A549 (cell line): ENCODE data around the gene AEBP2. TPM values are rescaled to one million over a fixed set of nuclear protein-coding genes. Genes with fewer than 3 reads are reported as not detected.
"Not testable (repeated sequence)": the region's sequence is repeated elsewhere in the genome, so short reads cannot be mapped to it uniquely, and the experiment has no call there.

Experiments used
- ATAC-seq, 2 experiments: fragments of 200-7000 bp in 1 of 2; fragments of >200 bp in 1 of 2; cut with Nextera tagmentation in 1 of 2; cut with Tn5 transposase in 1 of 2; 3 replicates each; pipeline versions ENCODE4 v1.8.0 to v1.9.1; 2018 to 2020; ENCODE audit warnings: mild to moderate bottlenecking in 1 of 2, moderate library complexity in 1 of 2
- CTCF ChIA-PET: fragments of 300-600 bp; sonication (Branson Sonifier 250); formaldehyde crosslinking; extraction: SDS; loops from one replicate; lab custom pipeline; 2021; ENCODE audit warnings: antibody characterized with exemption, inconsistent platforms; lab: Yijun Ruan, JAX
- POLR2A ChIA-PET: fragments of 350-600 bp; formaldehyde crosslinking; extraction: SDS; loops from one replicate; lab custom pipeline; 2021; ENCODE audit warnings: antibody characterized with exemption, inconsistent platforms; lab: Yijun Ruan, JAX
- DNase-seq, 2 experiments: peaks; one replicate each; pipeline versions ENCODE4 v3.0.0 to v3.0.0-alpha.2; 2011 to 2016; ENCODE audit warnings: low read depth in 1 of 2, low spot score in 1 of 2
- FAIRE-seq: peaks from 2 replicates; lab custom pipeline; 2011; peaks lifted over from hg19 to GRCh38; lab: Jason Lieb, UNC
- H3K27ac ChIP-seq, 2 experiments: fragments of >200 bp; sonication (Bioruptor Twin); formaldehyde crosslinking; 3 replicates each; pipeline ENCODE4 v1.5.1; 2016 to 2017
- H3K4me1 ChIP-seq: fragments of >200 bp; sonication (Bioruptor Twin); formaldehyde crosslinking; 3 replicates; pipeline ENCODE4 v1.6.1; 2016
- H3K4me2 ChIP-seq: fragments of >200 bp; sonication (Bioruptor Twin); formaldehyde crosslinking; 3 replicates; pipeline ENCODE4 v1.6.1; 2016
- H3K4me3 ChIP-seq: fragments of >200 bp; sonication (Bioruptor Twin); formaldehyde crosslinking; 3 replicates; pipeline ENCODE4 v1.5.1; 2016
- H3K9me3 ChIP-seq: fragments of >200 bp; sonication (Bioruptor Twin); formaldehyde crosslinking; 3 replicates; pipeline ENCODE4 v1.6.1; 2016
- EHF ChIP-seq: fragments of 250-450 bp; sonication (Bioruptor Pico); IDR thresholded peaks from 2 replicates; pipeline ENCODE4 v1.5.0; 2020; ENCODE audit warnings: mild to moderate bottlenecking
- EHMT2 ChIP-seq: fragments of 200-600 bp; sonication (generic); IDR thresholded peaks from 2 replicates; pipeline ENCODE4 v1.6.1; 2016; ENCODE audit warnings: antibody characterized with exemption, low read depth, mild to moderate bottlenecking, moderate library complexity
- HEYL ChIP-seq: fragments of 250-450 bp; sonication (Bioruptor Pico); IDR thresholded peaks from 2 replicates; pipeline ENCODE4 v1.8.0; 2021; ENCODE audit warnings: mild to moderate bottlenecking, moderate library complexity
- HOXA7 ChIP-seq: fragments of 250-450 bp; sonication (Bioruptor Pico); IDR thresholded peaks from 2 replicates; pipeline ENCODE4 v1.5.0; 2020; ENCODE audit warnings: mild to moderate bottlenecking, moderate library complexity
- MAFK ChIP-seq: fragments of 450-650 bp; IDR thresholded peaks from 2 replicates; pipeline ENCODE4 v1.6.1; 2014; ENCODE audit not compliant: partially characterized antibody
- MAZ ChIP-seq: fragments of 150-350 bp; IDR thresholded peaks from 2 replicates; pipeline ENCODE4 v1.6.1; 2014; ENCODE audit warnings: antibody characterized with exemption, low read depth, low read length, borderline replicate concordance
- NFE2L2 ChIP-seq: fragments of 150-350 bp; conservative IDR thresholded peaks from 2 replicates; pipeline ENCODE4 v1.6.1; 2014; ENCODE audit warnings: low read length
- PHF8 ChIP-seq: fragments of 200-600 bp; sonication (generic); IDR thresholded peaks from 2 replicates; pipeline ENCODE4 v1.6.1; 2016; ENCODE audit warnings: low read depth, mild to moderate bottlenecking, antibody characterized with exemption, moderate library complexity, borderline replicate concordance
- RAD21 ChIP-seq, 2 experiments: fragments of >200 bp in 1 of 2; sonication (Bioruptor Twin) in 1 of 2; formaldehyde crosslinking in 1 of 2; IDR thresholded peaks in 1 of 2; conservative IDR thresholded peaks in 1 of 2; 2 replicates in 1 of 2; 3 replicates in 1 of 2; pipeline ENCODE4 v1.6.1; 2012 to 2018; ENCODE audit warnings: inconsistent platforms in 1 of 2
- RCOR1 ChIP-seq: fragments of 150-350 bp; IDR thresholded peaks from 2 replicates; pipeline ENCODE4 v1.6.1; 2014; ENCODE audit warnings: antibody characterized with exemption, low read length, low read depth
- RFX5 ChIP-seq: fragments of 450-650 bp; IDR thresholded peaks from 2 replicates; pipeline ENCODE4 v1.7.1; 2014; ENCODE audit warnings: antibody characterized with exemption, mild to moderate bottlenecking, moderate library complexity
- RNF2 ChIP-seq: fragments of 200-600 bp; sonication (generic); IDR thresholded peaks from 2 replicates; pipeline ENCODE4 v1.6.1; 2016; ENCODE audit warnings: low read depth, mild to moderate bottlenecking, antibody characterized with exemption, moderate library complexity, borderline replicate concordance
- TFCP2L1 ChIP-seq: fragments of 250-450 bp; sonication (Bioruptor Pico); IDR thresholded peaks from 2 replicates; pipeline ENCODE4 v1.5.0; 2021; ENCODE audit warnings: mild to moderate bottlenecking
- TP53 ChIP-seq: fragments of 250-450 bp; sonication (Bioruptor Pico); IDR thresholded peaks from 2 replicates; pipeline ENCODE4 v1.5.0; 2021; ENCODE audit warnings: mild to moderate bottlenecking, moderate library complexity
- ZC3H11A ChIP-seq: fragments of 450-650 bp; IDR thresholded peaks from 2 replicates; pipeline ENCODE4 v1.6.1; 2014; ENCODE audit warnings: antibody characterized with exemption, mild to moderate bottlenecking
- ZFP36 ChIP-seq: fragments of 450-650 bp; IDR thresholded peaks from 2 replicates; pipeline ENCODE4 v1.6.1; 2014; ENCODE audit warnings: borderline replicate concordance; ENCODE audit not compliant: partially characterized antibody
- WGBS: methylation state at CpG from one replicate; pipeline ENCODE4 v1.1.6; 2017; ENCODE audit errors: missing lambda C conversion rate; 5-methylcytosine and 5-hydroxymethylcytosine counted together
- polyA plus RNA-seq, 4 experiments: library from polyadenylated mRNA; depleted of rRNA in 3 of 4; stranded (reverse); fragments of >200 nt; fragmentation: RNase III in 1 of 4; extraction: RNeasy Plus Mini Kit Qiagen cat#74134 plus additional on column Dnase treatment in 1 of 4; gene quantifications; 2 replicates in 3 of 4; 3 replicates in 1 of 4; pipeline ENCODE4 v1.2.3, GENCODE V29; 2011 to 2017
- TF ChIP-seq, protein P1 (sequence below): IDR thresholded peaks from 2 replicates; pipeline ENCODE4 v1.6.1; 2012
- TF ChIP-seq, protein P2 (sequence below): fragments of >200 bp; sonication (Bioruptor Twin); formaldehyde crosslinking; IDR thresholded peaks from 3 replicates; pipeline ENCODE4 v1.5.1; 2016
- TF ChIP-seq, protein P3 (sequence below): fragments of 250-450 bp; sonication (Bioruptor Pico); IDR thresholded peaks from 2 replicates; pipeline ENCODE4 v1.5.0; 2021; ENCODE audit warnings: mild to moderate bottlenecking, moderate library complexity, borderline replicate concordance
- TF ChIP-seq, protein P4 (sequence below): fragments of 450-650 bp; IDR thresholded peaks from 2 replicates; pipeline ENCODE4 v1.6.1; 2014; ENCODE audit warnings: antibody characterized with exemption
- TF ChIP-seq, protein P5 (sequence below): IDR thresholded peaks from 2 replicates; pipeline ENCODE4 v1.6.1; 2012
- TF ChIP-seq, protein P6 (sequence below): IDR thresholded peaks from 2 replicates; pipeline ENCODE4 v1.6.1; 2012; ENCODE audit warnings: low read depth, borderline replicate concordance
- TF ChIP-seq, protein P7 (sequence below): fragments of >200 bp; sonication (Bioruptor Twin); formaldehyde crosslinking; IDR thresholded peaks from 2 replicates; pipeline ENCODE4 v1.6.1; 2016

AEBP2 gene
- polyA plus RNA-seq, 2 of the 4 experiments (the other 2 are of a cell fraction) = 23.5 to 27.3 TPM

DNA sequence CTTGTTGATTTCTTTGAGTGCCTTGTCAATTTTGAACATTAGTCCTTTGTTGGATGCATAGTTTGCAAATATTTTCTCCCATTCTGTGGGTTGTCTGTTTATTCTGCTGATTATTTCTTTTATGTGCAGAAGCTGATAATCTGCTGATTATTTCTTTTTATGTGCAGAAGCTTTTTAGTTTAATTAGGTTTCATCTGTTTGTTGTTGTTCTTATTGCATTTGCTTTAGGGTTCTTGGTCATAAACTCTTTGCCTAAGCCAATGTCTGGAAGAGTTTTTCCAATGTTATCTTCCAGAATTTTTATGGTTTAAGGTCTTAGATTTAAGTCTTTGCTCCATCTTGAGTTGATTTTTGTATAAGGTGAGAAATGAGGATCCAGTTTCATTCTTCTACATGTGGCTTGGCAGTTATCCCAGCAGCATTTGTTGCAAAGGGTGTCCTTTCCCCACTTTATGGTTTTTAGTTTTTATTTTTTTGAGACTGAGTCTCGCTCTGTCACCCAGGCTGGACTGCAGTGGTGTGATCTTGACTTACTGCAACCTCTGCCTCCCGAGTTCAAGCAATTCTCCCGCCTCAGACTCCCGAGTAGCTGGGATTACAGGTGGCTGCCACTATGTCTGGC lies 36.7 kb downstream of the AEBP2 start:
- CTCF ChIA-PET = interaction anchor here (1.2 kb wide), 1 partner anchor 109 kb away, joined by 3 read pairs; no protein-coding TSS in a partner anchor
- WGBS = 97% methylated on average over 4 of the region's 4 CpGs
- ATAC-seq, H3K27ac ChIP-seq, H3K9me3 ChIP-seq, DNase-seq, POLR2A ChIA-PET, H3K4me2 ChIP-seq, H3K4me3 ChIP-seq, H3K4me1 ChIP-seq: not testable (repeated sequence)
- TF ChIP-seq MAFK = peak; percentile 41
- peak; percentile 39 for FAIRE-seq

DNA sequence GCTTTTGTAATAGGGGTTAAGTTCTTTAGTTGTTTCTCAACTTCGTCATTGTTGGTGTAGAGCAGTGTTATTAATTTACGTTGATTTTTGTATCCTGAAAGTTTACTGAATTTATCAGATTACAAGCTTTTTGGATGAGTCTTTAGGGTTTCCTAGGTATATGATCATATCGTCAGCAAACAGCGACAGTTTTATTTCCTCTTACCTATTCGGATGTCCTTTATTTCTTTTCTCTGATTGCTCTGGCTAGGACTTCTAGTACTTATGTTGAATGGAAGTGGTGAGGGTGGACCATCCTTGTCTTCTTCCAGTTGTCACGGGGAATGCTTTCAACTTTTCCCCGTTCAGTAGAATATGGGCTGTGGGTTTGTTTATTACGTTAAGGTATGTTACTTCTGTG lies 37.8 kb downstream of the AEBP2 start:
- FAIRE-seq = no peak

DNA sequence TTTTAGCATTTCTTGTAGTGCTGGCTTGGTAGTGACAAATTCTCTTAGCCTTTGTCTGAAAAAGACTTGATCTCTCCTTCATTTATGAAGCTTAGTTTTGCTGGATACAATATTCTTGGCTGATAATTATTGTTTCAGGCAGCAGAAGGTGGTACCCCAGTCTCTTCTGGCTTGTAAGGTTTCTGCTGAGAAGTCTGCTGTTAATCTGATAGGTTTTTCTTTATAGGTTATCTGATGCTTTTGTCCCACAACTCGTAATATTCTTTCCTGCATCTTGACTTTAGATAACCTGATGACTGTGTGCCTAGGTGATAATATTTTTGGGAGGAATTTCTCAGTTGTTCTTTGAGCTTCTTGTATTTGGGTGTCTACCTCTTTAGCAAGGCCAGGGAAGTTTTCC lies 41.2 kb downstream of the AEBP2 start:
- no peak overlapping the region for H3K4me2 ChIP-seq
- no peaks in the 10 kb centered on the region; the same call in 2 of the 3 replicates for H3K4me1 ChIP-seq
- no peak overlapping the region for H3K4me3 ChIP-seq
- CTCF ChIA-PET = no interaction called here
- H3K9me3 ChIP-seq = peaks cover 6% of the 10 kb centered on the region; the same call in 1 of the 3 replicates
- H3K27ac ChIP-seq = no peak overlapping the region
- DNase-seq (no peak), FAIRE-seq (no peak), ATAC-seq (no peak)
- TF ChIP-seq EHMT2 = no peak
- TF ChIP-seq, protein P1, sequence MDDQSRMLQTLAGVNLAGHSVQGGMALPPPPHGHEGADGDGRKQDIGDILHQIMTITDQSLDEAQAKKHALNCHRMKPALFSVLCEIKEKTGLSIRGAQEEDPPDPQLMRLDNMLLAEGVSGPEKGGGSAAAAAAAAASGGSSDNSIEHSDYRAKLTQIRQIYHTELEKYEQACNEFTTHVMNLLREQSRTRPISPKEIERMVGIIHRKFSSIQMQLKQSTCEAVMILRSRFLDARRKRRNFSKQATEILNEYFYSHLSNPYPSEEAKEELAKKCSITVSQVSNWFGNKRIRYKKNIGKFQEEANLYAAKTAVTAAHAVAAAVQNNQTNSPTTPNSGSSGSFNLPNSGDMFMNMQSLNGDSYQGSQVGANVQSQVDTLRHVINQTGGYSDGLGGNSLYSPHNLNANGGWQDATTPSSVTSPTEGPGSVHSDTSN = no peak
- TF ChIP-seq, protein P2, sequence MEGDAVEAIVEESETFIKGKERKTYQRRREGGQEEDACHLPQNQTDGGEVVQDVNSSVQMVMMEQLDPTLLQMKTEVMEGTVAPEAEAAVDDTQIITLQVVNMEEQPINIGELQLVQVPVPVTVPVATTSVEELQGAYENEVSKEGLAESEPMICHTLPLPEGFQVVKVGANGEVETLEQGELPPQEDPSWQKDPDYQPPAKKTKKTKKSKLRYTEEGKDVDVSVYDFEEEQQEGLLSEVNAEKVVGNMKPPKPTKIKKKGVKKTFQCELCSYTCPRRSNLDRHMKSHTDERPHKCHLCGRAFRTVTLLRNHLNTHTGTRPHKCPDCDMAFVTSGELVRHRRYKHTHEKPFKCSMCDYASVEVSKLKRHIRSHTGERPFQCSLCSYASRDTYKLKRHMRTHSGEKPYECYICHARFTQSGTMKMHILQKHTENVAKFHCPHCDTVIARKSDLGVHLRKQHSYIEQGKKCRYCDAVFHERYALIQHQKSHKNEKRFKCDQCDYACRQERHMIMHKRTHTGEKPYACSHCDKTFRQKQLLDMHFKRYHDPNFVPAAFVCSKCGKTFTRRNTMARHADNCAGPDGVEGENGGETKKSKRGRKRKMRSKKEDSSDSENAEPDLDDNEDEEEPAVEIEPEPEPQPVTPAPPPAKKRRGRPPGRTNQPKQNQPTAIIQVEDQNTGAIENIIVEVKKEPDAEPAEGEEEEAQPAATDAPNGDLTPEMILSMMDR = no peak
- no peak for TF ChIP-seq ZC3H11A
- TF ChIP-seq, protein P3, sequence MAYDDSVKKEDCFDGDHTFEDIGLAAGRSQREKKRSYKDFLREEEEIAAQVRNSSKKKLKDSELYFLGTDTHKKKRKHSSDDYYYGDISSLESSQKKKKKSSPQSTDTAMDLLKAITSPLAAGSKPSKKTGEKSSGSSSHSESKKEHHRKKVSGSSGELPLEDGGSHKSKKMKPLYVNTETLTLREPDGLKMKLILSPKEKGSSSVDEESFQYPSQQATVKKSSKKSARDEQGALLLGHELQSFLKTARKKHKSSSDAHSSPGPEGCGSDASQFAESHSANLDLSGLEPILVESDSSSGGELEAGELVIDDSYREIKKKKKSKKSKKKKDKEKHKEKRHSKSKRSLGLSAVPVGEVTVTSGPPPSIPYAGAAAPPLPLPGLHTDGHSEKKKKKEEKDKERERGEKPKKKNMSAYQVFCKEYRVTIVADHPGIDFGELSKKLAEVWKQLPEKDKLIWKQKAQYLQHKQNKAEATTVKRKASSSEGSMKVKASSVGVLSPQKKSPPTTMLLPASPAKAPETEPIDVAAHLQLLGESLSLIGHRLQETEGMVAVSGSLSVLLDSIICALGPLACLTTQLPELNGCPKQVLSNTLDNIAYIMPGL (CRISPR knock-in tag) = no peak
- TF ChIP-seq, protein P4, sequence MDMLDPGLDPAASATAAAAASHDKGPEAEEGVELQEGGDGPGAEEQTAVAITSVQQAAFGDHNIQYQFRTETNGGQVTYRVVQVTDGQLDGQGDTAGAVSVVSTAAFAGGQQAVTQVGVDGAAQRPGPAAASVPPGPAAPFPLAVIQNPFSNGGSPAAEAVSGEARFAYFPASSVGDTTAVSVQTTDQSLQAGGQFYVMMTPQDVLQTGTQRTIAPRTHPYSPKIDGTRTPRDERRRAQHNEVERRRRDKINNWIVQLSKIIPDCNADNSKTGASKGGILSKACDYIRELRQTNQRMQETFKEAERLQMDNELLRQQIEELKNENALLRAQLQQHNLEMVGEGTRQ = no peak
- TF ChIP-seq HOXA7 (CRISPR knock-in tag) = no peak
- TF ChIP-seq TFCP2L1 = no peak
- TF ChIP-seq ZFP36 = no peak
- TF ChIP-seq, protein P5, sequence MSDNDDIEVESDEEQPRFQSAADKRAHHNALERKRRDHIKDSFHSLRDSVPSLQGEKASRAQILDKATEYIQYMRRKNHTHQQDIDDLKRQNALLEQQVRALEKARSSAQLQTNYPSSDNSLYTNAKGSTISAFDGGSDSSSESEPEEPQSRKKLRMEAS = no peak
- TF ChIP-seq RCOR1 = no peak
- TF ChIP-seq, protein P6, sequence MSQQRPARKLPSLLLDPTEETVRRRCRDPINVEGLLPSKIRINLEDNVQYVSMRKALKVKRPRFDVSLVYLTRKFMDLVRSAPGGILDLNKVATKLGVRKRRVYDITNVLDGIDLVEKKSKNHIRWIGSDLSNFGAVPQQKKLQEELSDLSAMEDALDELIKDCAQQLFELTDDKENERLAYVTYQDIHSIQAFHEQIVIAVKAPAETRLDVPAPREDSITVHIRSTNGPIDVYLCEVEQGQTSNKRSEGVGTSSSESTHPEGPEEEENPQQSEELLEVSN = no peak
- no peak for TF ChIP-seq TP53
- no peak for TF ChIP-seq RAD21 (conservative IDR thresholded peaks at IDR 0.05 in 1 of 2, IDR thresholded peaks at IDR 0.05 in 1 of 2)
- no peak for TF ChIP-seq EHF
- no peak for TF ChIP-seq NFE2L2
- no peak for TF ChIP-seq RNF2
- no peak for TF ChIP-seq RFX5
- POLR2A ChIA-PET = no interaction called here
- WGBS = 95% methylated on average over 1 of the region's 1 CpG

More for the DNA sequence above, 37.8 kb downstream of the AEBP2 start:
- no peaks in the 10 kb centered on the region for H3K4me1 ChIP-seq
- DNase-seq = no peak
- H3K9me3 ChIP-seq = peaks cover 6% of the 10 kb centered on the region; the same call in 1 of the 3 replicates
- 95% methylated on average over 8 of the region's 8 CpGs for WGBS
- ChIA-PET POLR2A (no interaction called here), CTCF (interaction anchor here (1.2 to 1.3 kb wide), 2 partner anchors 12 to 110 kb away, joined by 3 read pairs; no protein-coding TSS in a partner anchor)
- H3K4me3 ChIP-seq = no peak overlapping the region
- TF ChIP-seq HEYL (no peak), EHMT2 (no peak), RFX5 (no peak), MAZ (no peak), PHF8 (no peak), RCOR1 (no peak)
- TF ChIP-seq, protein P7, sequence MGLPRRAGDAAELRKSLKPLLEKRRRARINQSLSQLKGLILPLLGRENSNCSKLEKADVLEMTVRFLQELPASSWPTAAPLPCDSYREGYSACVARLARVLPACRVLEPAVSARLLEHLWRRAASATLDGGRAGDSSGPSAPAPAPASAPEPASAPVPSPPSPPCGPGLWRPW = no peak
- TF ChIP-seq, all 56 proteins: peak for 0
- Histone ChIP-seq H3K4me2 (no peak overlapping the region), H3K27ac (no peak overlapping the region)
- ATAC-seq = no peak
